Stimulated activated CD4-positive, alpha-beta T cell treated with anti-CD3 and anti-CD28 coated beads, Interleukin-4, amount 100 ng/mL, for 4 hours (primary cell): ENCODE measurements around the gene DRICH1.
A peak's percentile ranks its signal among the peaks of the same experiment; 100 is the strongest.
"Not testable (repeated sequence)": the region's sequence is repeated elsewhere in the genome, so short reads cannot be mapped to it uniquely, and the experiment has no call there.

ENCODE experiments used
- DNase-seq, 2 experiments: peaks; one replicate each; pipeline ENCODE4 v3.0.0-alpha.2; 2020

DRICH1 gene

DNA sequence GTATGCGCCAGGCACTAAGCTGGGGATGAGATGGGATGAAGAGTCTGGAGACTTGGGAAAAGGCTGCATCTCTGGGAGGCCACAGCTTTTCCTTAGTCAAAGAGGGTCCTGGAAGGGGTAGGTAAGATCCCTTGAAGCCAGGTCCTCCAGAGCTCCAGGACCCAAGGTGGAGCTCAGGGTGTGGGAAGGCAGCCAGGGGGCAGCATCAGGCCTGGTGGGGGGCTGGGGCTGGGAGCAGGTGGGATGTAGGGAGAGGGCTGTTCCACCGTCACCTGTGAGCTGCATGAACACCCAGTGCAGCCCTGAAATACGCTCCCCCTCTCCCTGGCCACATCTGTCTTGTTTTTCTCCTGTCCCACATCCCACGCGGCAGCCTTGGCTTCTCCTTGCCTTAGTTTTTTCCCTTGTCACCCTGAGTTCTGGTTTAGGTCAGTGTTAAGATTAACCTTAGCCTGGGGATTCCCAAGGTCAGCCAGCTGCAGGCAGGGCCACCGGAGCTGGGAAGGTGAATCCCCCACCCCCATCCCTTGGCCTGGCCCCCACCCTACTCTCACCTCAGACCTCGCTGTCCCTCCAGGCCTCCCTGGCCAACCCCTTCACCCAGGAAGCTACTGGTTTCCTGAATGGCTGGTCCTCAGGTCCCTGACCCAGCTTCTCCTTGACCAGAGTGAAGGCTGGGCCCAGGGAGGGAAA lies 34.4 kb downstream of the DRICH1 start:
- not testable (repeated sequence) for DNase-seq

GRCh38 chr22:23595904-23596303 lies 36.2 kb downstream of the DRICH1 start:
- DNase-seq = not testable (repeated sequence)

DNA sequence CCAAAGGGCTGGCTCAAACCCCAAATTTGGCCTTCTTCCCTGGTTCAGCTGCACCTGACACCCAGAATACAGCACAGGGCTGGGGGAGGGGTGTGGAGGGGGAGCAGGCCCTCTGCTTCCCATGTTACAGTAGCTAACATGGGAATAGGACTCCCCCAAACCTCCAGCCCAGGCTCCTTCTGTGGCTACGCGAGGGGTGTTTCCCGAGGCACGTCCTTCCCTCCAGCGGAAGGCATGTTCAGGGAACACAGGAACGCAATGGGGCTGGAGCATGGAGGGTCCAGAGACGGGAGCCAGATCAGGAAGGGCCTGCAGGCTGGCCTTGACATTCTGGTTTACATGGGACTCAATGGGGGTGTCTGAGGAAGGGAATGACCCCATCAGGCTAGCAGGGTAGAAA lies 40.3 kb downstream of the DRICH1 start:
- DNase-seq = no peak

DNA sequence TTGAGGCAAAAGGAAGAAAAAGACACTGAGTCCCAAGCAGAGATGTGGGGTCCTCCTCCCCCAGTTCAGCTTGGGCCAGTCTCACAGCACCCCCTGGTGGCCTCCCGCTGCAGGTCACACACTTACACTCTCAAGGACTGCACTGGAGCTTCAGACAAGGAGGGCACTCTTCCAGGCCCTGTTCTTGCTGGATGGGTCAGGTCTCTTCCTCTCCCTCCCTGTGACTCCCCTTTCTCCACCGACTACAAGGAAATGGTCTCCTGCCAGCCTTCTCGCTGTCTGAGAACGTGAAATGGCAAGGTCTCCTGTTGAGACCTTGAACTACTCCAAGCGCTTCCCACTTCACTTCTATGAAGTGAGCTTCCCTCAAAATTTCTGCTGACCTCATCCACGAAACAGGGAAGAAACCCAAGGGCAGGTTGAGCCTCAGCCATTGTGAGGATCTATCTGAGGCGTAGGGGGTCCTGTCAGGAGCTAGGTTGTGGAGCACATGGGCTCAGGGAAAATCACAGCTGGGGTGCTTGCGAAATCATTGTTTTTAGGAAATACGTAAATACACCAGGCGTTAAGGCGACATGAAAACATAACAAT lies 40.8 kb downstream of the DRICH1 start:
- peak; percentile 33 to 58 for DNase-seq

DNA sequence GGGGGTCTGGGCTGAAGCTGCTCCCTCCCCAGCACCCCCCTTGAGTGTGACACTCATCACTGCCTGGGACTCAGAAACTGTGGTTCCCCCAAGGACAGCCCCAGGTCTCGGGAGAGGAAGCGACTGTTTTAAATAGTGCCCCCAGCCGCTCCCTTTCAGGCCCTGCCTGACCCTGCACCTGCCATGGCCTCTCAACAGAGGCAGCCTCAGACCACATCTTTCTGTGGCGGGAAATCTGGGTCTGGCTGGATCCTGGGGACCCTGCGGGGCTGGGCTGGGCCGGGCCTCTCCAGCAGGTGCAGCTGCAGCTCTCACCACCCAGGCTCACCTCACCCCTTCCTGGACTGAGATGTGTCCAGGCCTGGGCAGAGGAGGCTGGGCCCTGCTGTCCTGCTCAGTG lies 48.3 kb downstream of the DRICH1 start:
- no peak for DNase-seq

DNA sequence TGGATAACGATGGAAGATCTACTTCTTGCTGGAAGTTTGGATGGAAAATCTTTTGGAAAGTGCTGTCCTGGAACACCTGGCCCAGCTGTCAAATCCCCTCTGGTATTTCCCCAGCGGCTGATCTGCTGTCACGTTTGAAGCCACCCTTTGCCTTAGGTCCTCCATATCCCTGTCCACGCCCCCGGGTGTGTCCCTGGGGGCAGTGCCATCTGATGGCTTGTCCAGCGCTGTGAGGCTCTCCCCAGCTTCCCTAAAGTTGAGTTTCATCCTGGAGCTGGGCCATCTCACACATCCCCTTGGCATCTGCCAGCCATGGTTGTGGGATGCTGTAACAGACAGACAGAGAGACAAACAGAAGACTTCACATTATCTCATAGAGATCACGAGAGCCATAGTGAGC lies 49.0 kb downstream of the DRICH1 start:
- DNase-seq = no peak

- no peak for DNase-seq
Measured at GRCh38 chr22:23581260-23581650, 50.9 kb downstream of the DRICH1 start.

- no peak for DNase-seq
Measured at GRCh38 chr22:23580576-23581259, 51.4 kb downstream of the DRICH1 start.

DNA sequence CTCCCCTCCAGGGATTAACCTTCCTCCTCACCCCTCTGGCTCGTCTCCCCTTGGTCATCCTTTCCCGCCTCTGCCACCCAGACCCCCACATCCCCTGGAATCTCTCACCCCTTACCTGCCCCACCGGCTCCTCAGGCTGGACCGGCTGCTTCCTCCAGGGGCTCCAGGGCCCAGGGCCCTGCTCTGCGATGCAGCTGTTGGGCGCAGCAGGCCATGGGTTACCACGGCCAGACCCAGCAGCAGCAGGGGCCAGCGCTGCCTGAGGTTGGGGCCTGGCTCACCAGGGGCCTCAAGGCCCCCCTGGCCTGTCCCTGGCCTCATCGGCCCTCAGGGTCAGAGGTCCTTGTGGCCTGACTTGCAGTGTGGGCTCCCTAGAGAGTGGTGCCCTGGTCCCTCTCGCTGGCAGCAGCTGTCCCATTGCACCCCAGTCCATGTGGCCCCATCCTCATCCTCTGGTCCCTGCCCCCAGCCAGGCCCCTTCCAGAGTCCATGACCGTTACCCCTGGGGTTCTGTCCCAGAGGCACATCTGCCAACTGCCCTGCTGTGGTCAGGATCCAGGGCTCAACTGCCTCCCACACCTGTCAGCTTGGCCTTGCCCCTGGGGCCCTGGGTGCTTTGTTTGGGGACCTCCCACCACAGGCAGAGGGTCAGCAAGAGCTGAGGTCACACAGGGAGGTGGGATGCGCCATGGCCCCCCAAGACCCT lies 52.1 kb downstream of the DRICH1 start, which contains the start of gene IGLL1:
Gene IGLL1 (minus strand): TSS at position 421 of the 706 bp plus-strand sequence. CDS start 100 bp downstream, at position 321.
- DNase-seq = no peak

DNA sequence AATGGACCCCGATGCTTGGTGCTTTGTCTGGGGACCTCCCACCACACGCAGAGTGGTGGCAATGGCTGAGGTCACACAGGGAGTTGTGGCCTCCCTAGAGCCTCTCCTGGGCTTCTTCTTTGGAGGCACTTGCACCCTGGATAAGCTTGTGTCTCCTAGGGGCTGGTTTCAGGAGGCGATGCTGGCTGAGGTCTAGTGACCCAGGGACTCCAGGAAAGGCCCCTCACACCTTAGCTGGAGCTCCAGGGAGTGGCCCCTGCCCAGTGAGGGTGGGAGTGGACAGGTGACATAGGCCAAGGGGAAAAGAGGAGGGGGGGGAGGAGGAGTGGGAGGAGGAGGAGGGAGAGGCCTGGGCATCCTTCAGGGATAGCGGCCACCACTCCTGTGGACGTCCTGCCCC lies 52.8 kb downstream of the DRICH1 start:
- DNase-seq = no peak

DNA sequence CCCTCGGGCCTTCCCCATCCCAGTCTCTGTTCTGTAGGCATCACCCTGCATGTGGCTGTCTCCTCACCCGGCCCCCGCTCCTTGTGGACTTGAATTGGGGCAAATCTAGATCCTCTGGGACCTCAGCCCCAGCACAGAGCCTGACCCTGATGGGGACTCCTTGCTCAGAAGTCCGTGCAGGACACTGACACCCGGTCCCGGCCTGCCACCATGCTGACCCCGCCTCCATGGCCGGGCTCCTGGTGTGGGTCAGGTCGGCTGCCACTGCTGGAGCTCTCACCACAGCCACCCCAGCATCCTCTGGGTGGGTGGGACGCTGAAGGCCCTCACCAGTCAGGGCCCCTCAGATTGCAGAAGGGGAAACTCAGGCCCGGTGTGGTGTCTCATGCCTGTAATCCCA lies 53.8 kb downstream of the DRICH1 start:
- no peak for DNase-seq

DNA sequence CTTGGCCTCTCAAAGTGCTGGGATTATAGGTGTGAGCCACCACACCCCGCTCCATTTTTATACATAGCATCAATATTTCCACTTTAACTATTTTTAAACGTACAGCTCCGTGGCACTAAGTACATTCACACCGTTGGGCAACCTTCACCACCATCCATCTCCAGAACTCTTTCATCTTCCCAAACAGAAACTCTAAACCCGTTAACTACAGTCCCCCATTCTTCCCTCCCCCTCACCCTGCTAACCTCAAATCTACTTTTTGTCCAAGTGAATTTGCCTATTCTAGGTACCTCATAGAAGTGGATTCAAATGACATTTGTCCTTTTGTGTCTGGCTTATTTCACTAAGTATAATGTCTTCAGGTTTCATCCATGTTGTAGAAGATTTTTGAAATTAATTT lies 55.4 kb downstream of the DRICH1 start:
- DNase-seq = no peak

GRCh38 chr22:23575601-23576000 lies 56.5 kb downstream of the DRICH1 start:
- DNase-seq = no peak

DNA sequence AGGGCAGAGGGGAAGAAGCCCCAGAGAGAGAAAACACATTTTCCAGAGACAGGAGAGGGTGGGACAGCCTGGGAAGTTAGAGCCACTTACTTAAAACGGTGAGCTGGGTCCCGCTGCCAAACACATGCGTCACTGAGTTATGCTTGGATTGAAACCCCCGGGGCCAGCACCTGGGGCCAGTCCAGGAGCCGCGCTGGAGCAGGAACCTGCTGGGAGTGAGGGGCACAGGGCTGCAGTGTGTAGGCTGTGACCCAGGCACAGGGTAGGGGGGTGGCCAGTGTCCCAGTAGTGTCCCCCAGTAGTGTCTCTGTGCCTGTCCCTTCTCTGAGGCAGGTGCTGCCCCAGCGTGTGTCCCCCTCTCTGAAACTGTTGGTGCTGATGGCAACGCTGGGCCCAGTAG lies 57.2 kb downstream of the DRICH1 start:
- no peak for DNase-seq

- no peak for DNase-seq
Measured at GRCh38 chr22:23574371-23574811, 57.7 kb downstream of the DRICH1 start.

DNA sequence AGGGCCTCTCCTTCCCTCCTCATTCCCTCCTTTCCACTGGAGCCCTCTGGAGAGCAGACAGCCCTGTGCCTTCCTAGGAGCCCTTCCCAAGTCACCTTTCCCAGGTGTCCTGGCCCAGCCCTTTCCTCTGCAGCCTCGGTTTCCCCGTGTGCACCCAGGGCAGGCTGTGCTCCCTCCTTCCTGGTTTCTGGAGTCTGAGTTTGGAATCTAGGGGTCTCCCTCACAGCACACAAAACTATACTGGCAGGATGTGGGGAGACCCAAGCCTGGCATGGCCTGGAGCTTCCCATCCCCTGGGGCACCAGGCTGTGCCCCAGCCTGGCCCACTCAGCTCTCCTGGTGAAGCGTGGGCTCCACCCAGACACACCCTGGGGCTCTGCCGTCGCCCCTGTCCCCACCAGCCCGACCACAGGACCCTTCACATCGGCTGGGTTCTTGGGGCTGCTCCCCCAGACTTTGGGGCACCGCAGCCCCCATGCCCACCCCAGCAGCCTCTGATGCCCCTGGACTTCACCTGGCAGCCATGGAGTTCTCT lies 58.4 kb downstream of the DRICH1 start:
- DNase-seq = not testable (repeated sequence)

DNA sequence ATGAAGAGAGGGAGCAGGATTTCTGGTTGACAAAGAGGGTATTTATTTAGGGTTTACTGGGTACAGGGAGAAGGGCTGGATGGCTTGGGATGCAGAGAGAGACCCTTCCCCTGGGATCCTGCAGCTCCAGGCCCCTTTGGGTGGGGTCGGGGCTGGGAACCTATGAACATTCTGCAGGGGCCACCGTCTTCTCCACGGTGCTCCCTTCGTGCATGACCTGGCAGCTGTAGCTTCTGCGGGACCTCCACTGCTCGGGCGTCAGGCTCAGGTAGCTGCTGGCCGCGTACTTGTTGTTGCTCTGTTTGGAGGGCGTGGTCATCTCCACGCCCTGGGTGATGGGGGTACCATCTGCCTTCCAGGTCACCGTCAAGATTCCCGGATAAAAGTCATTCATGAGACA lies 59.0 kb downstream of the DRICH1 start:
- DNase-seq = not testable (repeated sequence)

DNA sequence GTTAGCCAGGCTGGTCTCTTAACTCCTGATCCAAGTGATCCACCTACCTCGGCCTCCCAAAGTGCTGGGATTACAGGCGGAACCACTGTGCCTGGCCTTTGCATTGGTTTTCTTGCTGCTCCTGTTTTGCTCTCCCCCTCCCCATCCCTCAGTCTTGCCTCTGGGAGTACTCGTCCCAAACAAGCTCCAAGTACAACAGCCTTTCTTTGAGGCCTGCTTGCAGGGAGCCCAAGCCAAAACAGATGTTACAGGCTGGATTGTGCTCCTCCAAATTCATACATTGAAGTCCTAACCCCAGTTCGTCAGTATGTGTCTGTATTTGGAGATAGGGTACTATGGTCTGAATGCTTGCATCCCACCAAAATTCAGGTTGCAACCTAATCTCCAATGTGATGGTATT lies 60.6 kb downstream of the DRICH1 start:
- DNase-seq = no peak

- no peak for DNase-seq
Measured at GRCh38 chr22:23570681-23571080, 61.4 kb downstream of the DRICH1 start.

DNA sequence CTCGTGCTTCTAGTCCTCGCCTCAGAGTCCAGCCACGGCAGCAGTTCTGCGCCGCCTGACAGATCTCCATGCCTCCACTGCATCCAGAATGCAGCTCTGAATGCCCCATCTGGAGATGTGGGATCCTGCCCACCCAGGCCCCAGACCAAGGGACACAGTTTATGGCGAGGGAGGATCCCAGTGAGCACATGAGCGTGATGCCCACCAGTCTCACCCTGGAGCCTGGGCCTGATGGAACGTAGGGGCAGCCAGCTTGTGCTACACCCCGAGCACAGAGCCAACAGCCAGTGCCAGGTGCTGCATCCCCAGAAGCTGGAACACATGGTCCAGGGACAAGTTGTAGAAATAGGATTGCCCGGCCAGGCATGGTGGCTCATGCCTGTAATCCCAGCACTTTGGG lies 62.4 kb downstream of the DRICH1 start:
- no peak for DNase-seq

DNA sequence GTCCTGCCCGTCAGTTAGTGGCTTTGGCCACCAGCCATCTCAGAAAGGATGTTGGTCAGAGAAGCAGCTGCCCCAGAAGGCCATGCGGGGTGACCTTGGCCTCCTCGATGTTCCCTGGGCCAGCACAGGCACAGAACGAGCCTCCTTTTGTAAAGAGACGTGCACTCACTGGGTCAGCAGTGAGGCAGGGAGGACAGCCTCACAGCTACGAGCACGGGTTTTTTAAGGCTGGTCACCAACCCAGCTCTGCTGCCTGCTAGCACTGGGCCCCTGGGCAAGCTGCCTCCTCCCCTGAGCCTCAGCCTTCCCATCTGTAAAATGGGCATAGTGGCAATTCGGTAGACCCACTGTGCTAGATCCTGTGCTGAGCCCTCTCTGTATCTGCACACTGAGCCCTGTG lies 62.8 kb downstream of the DRICH1 start:
- no peak for DNase-seq

DNA sequence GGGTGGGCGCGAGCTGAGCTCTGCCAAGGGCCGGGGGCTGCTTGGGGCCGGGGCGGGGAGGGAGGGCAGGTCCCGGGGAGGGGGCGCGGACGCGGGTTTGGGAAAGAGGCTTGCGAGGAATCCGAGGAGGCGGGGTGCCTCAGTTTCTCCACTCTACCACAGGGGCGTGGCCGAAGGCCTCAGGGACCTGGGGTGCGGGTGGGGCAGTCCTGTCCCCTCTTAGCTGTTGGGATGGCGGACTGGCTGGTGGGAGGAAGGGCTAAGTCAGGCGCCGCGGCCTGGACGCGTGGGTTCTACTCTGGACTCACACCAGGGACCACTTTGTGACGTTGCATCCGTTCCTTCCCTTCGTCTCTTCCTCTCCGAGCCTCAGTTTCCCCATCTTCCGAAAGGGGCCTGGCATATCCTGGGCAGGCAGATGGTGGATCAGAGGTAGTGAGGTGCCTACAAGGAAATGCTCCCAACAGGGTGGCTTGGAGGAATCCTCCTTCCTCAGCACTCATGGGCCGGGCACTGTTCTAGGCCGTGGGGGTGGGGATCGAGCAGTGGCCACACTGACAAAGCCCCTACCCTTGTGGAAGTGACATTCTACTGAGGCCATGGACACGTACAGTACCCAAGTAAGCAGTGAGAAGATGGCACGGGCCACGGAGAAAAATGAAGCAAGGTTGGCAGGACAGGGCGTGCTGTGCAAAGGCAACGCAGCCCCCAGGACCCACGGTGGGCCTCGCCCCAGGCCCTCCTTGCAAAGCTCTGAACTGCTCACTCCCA lies 65.2 kb downstream of the DRICH1 start:
- DNase-seq = no peak
